ENCODE results near the gene MED13L. TPM values are rescaled to one million over a fixed set of nuclear protein-coding genes. Genes with fewer than 3 reads are reported as not detected.

Gene MED13L
- total and polyA plus RNA-seq, 2 donors (not counting 1 experiment from before 2014, with no cell fraction given) = 20.3 to 207 TPM

DNA sequence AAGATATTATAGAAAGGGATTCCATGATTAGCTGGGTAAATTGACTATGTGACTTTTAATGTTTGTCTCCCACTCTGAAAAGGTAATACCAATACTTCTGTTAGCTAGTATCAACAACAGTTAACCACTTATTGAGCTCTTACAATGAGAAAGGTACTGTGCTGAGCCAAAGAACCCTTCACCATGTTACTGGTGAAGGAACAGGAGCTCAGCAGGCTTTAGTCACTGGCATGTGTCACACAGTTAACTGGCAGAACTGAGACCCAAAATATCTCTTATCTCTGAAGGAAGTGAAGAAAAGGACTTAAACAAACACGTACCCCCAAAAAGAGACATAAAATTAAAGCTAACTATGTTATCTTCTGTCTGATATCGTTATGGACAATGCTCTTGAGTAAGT is 170.6 kb downstream of the MED13L start:
- Mint-ChIP-seq H3K27me3 (no peaks in the 10 kb centered on the region), H3K27ac (no peak overlapping the region), H3K9me3 (ENCODE audit: insufficient read depth) (no peaks in the 10 kb centered on the region), H3K4me3 (no peak overlapping the region), H3K4me1 (peaks cover 15% of the 10 kb centered on the region)
- Histone ChIP-seq H3K27me3 (replicated peaks in 1 of 4; ENCODE audit: control extremely low read depth in 1 of 4, control insufficient read depth in 3 of 4, insufficient read depth in 4 of 4, low read length in 3 of 4) (no peaks in the 10 kb centered on the region), H3K9me3 (ENCODE audit: control extremely low read depth in 1 of 3, control insufficient read depth in 2 of 3, insufficient read depth in 1 of 3, low read length in 2 of 3) (no peaks in the 10 kb centered on the region), H2AFZ (ENCODE audit: insufficient read depth, low read depth, low read length, poor library complexity, severe bottlenecking) (no peak overlapping the region), H3K4me2 (replicated peaks; ENCODE audit: low read depth, low read length, poor library complexity, severe bottlenecking) (no peak overlapping the region), H3K9ac (ENCODE audit: low read length) (no peak overlapping the region), H3K36me3 (replicated peaks in 1 of 2; ENCODE audit: control extremely low read depth in 1 of 2, control insufficient read depth in 1 of 2, extremely low read depth in 1 of 2, insufficient read depth in 2 of 2, low read length in 1 of 2) (peaks cover 11 to 16% of the 10 kb centered on the region in 2 experiments), H3K79me2 (ENCODE audit: control insufficient read depth, insufficient read depth, low read length) (peaks cover 67% of the 10 kb centered on the region), H4K20me1 (ENCODE audit: control insufficient read depth, insufficient read depth, low read length, poor library complexity, severe bottlenecking) (peaks cover 15% of the 10 kb centered on the region), H3K27ac (ENCODE audit: low read length in 2 of 2) (no peak overlapping the region), H3K4me3 (ENCODE audit: control extremely low read depth in 1 of 5, extremely low read depth in 1 of 5, insufficient read depth in 1 of 5, low read depth in 2 of 5, low read length in 4 of 5) (no peak overlapping the region), H3K4me1 (ENCODE audit: control insufficient read depth in 2 of 2, insufficient read depth in 2 of 2, low read length in 2 of 2) (peaks cover 0 to 4% of the 10 kb centered on the region in 2 donors)
- DNase-seq (no peak), ATAC-seq (ENCODE audit: low read depth) (no peak)
- WGBS (ENCODE audit: insufficient coverage) = no CpG with 5 or more reads among the region's 2 CpGs
- TF ChIP-seq, protein P1, sequence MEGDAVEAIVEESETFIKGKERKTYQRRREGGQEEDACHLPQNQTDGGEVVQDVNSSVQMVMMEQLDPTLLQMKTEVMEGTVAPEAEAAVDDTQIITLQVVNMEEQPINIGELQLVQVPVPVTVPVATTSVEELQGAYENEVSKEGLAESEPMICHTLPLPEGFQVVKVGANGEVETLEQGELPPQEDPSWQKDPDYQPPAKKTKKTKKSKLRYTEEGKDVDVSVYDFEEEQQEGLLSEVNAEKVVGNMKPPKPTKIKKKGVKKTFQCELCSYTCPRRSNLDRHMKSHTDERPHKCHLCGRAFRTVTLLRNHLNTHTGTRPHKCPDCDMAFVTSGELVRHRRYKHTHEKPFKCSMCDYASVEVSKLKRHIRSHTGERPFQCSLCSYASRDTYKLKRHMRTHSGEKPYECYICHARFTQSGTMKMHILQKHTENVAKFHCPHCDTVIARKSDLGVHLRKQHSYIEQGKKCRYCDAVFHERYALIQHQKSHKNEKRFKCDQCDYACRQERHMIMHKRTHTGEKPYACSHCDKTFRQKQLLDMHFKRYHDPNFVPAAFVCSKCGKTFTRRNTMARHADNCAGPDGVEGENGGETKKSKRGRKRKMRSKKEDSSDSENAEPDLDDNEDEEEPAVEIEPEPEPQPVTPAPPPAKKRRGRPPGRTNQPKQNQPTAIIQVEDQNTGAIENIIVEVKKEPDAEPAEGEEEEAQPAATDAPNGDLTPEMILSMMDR (IDR thresholded peaks at IDR 0.05) = no peak
- TF ChIP-seq EZH2 (IDR thresholded peaks at IDR 0.05; ENCODE audit: borderline replicate concordance, insufficient read depth, low read depth, low read length, poor library complexity, severe bottlenecking) = no peak
- intact Hi-C loops (cut with micrococcal nuclease) = no loop called here
- POLR2A ChIA-PET = no interaction called here
- CTCF ChIA-PET = interaction anchor here (0.7 kb wide), 2 partner anchors 107 to 1703 kb away, joined by 3 to 4 read pairs; no protein-coding TSS in a partner anchor

DNA sequence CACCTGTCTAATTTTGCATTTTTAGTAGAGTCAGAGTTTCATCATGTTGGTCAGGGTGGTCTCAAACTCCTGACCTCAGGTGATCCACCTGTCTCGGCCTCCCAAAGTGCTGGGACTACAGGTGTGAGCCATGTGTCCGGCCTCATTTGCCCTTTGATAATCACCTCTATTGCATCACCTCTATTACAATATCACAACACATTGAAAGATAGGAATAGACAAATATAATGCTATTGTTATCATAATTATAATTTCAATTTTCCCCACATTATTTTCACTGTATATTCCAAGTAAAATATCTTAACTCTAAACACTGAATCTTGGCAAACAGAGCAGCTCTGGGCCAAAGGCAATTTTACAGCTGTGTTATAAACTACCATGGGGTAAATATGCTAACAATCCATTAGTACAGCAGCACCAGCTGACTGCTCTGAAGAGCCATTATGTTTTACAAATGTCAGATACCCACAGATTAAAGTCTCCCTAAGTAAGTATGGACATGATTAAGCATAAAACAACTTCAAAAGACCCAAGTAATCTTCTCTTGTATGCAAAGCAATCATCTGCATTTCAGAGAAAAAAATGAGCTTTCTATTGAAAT is 173.2 kb downstream of the MED13L start:
- H3K4me1 Mint-ChIP-seq = peaks cover 32% of the 10 kb centered on the region

More for the DNA sequence above, 173.2 kb downstream of the MED13L start:
- Histone ChIP-seq H3K4me1 (ENCODE audit: control insufficient read depth in 2 of 2, insufficient read depth in 2 of 2, low read length in 2 of 2) (peaks cover under 1 to 4% of the 10 kb centered on the region in 2 donors), H3K27me3 (replicated peaks in 1 of 4; ENCODE audit: control extremely low read depth in 1 of 4, control insufficient read depth in 3 of 4, insufficient read depth in 4 of 4, low read length in 3 of 4) (no peaks in the 10 kb centered on the region), H3K4me2 (replicated peaks; ENCODE audit: low read depth, low read length, poor library complexity, severe bottlenecking) (no peak overlapping the region), H4K20me1 (ENCODE audit: control insufficient read depth, insufficient read depth, low read length, poor library complexity, severe bottlenecking) (peaks cover 21% of the 10 kb centered on the region), H3K9me3 (ENCODE audit: control extremely low read depth in 1 of 3, control insufficient read depth in 2 of 3, insufficient read depth in 1 of 3, low read length in 2 of 3) (no peaks in the 10 kb centered on the region), H3K4me3 (ENCODE audit: control extremely low read depth in 1 of 5, extremely low read depth in 1 of 5, insufficient read depth in 1 of 5, low read depth in 2 of 5, low read length in 4 of 5) (no peak overlapping the region), H3K79me2 (ENCODE audit: control insufficient read depth, insufficient read depth, low read length) (peaks cover 73% of the 10 kb centered on the region), H3K9ac (ENCODE audit: low read length) (no peak overlapping the region), H3K27ac (ENCODE audit: low read length in 2 of 2) (no peak overlapping the region), H2AFZ (ENCODE audit: insufficient read depth, low read depth, low read length, poor library complexity, severe bottlenecking) (no peak overlapping the region), H3K36me3 (replicated peaks in 1 of 2; ENCODE audit: control extremely low read depth in 1 of 2, control insufficient read depth in 1 of 2, extremely low read depth in 1 of 2, insufficient read depth in 2 of 2, low read length in 1 of 2) (peaks cover 7 to 11% of the 10 kb centered on the region in 2 experiments)
- intact Hi-C loops (cut with micrococcal nuclease) = no loop called here
- DNase-seq (no peak), ATAC-seq (ENCODE audit: low read depth) (no peak)
- no peaks in the 10 kb centered on the region for H3K9me3 Mint-ChIP-seq (ENCODE audit: insufficient read depth)
- ChIA-PET POLR2A (no interaction called here), CTCF (no interaction called here)
- no CpG with 5 or more reads among the region's 2 CpGs for WGBS (ENCODE audit: insufficient coverage)
- TF ChIP-seq, protein P1 (IDR thresholded peaks at IDR 0.05) = no peak
- no peak for TF ChIP-seq EZH2 (IDR thresholded peaks at IDR 0.05; ENCODE audit: borderline replicate concordance, insufficient read depth, low read depth, low read length, poor library complexity, severe bottlenecking)
- H3K4me3 Mint-ChIP-seq = no peak overlapping the region
- H3K27ac Mint-ChIP-seq = no peak overlapping the region
- H3K27me3 Mint-ChIP-seq = no peaks in the 10 kb centered on the region

All from B cell (primary cell).